ENCODE measurements around the gene PSEN1.

PSEN1 gene

GRCh38 chr14:73230051-73230450, 93.7 kb downstream of the PSEN1 start:
- H2BK5ac ChIP-seq (ENCODE audit: low read depth, low read length, poor library complexity): no peak overlapping the region

GRCh38 chr14:73231981-73232851, 95.9 kb downstream of the PSEN1 start:
- no peak overlapping the region for H3K9ac ChIP-seq (ENCODE audit: low read length)
- H3K4me3 ChIP-seq (ENCODE audit: low read depth, low read length): no peak overlapping the region
- H4K91ac ChIP-seq (ENCODE audit: low read depth, low read length): no peak overlapping the region
- H3K27ac ChIP-seq (ENCODE audit: low read depth, low read length): no peak overlapping the region
- no peak overlapping the region for H4K8ac ChIP-seq (ENCODE audit: low read depth, low read length)
- no peak overlapping the region for H3K14ac ChIP-seq (ENCODE audit: low read length)
- H3K79me1 ChIP-seq (ENCODE audit: low read length): no peaks in the 10 kb centered on the region
- peaks cover under 1 to 3% of the 10 kb centered on the region in 2 experiments for H3K4me1 ChIP-seq (ENCODE audit: control insufficient read depth in 1 of 2, insufficient read depth in 2 of 2, low read length in 2 of 2)
- no CpG with 5 or more reads among the region's 19 CpGs for WGBS (ENCODE audit: extremely low coverage, insufficient coverage, insufficient read length)
- H2AK5ac ChIP-seq (ENCODE audit: low read length): no peak overlapping the region
- DNase-seq: no peak
- peaks cover 0 to 6% of the 10 kb centered on the region in 2 experiments for H3K36me3 ChIP-seq (ENCODE audit: control insufficient read depth in 1 of 2, insufficient read depth in 2 of 2, low read length in 2 of 2)
- H2BK120ac ChIP-seq (ENCODE audit: insufficient read depth, low read length, poor library complexity): no peak overlapping the region
- H3K4me2 ChIP-seq (ENCODE audit: low read length): no peak overlapping the region
- H3K4ac ChIP-seq (ENCODE audit: low read depth, low read length): no peak overlapping the region
- H3K27me3 ChIP-seq (ENCODE audit: insufficient read depth, low read length): peaks cover 29% of the 10 kb centered on the region
- H4K12ac ChIP-seq (ENCODE audit: low read depth, low read length): no peak overlapping the region
- H3K23ac ChIP-seq (ENCODE audit: low read length): no peak overlapping the region
- no peak overlapping the region for H2AFZ ChIP-seq (ENCODE audit: insufficient read depth, low read length, poor library complexity)
- H3K79me2 ChIP-seq (ENCODE audit: control insufficient read depth, insufficient read depth, low read length, poor library complexity): no peaks in the 10 kb centered on the region
- no peak overlapping the region for H2BK12ac ChIP-seq (ENCODE audit: low read length)
- H3K18ac ChIP-seq (ENCODE audit: low read length): no peak overlapping the region
- no peaks in the 10 kb centered on the region for H3K9me3 ChIP-seq (ENCODE audit: insufficient read depth, low read depth, low read length)
- no peak overlapping the region for H2BK5ac ChIP-seq (ENCODE audit: low read depth, low read length, poor library complexity)

More at GRCh38 chr14:73230051-73230450, 93.7 kb downstream of the PSEN1 start:
- Histone ChIP-seq H3K79me1 (ENCODE audit: low read length) (no peaks in the 10 kb centered on the region), H3K4ac (ENCODE audit: low read depth, low read length) (no peak overlapping the region), H3K36me3 (ENCODE audit: control insufficient read depth in 1 of 2, insufficient read depth in 2 of 2, low read length in 2 of 2) (peaks cover 0 to 6% of the 10 kb centered on the region in 2 experiments), H2AK5ac (ENCODE audit: low read length) (no peak overlapping the region), H3K23ac (ENCODE audit: low read length) (no peak overlapping the region), H2BK12ac (ENCODE audit: low read length) (no peak overlapping the region), H4K91ac (ENCODE audit: low read depth, low read length) (no peak overlapping the region), H3K4me2 (ENCODE audit: low read length) (no peak overlapping the region), H3K9ac (ENCODE audit: low read length) (no peak overlapping the region), H3K27ac (ENCODE audit: low read depth, low read length) (no peak overlapping the region), H3K79me2 (ENCODE audit: control insufficient read depth, insufficient read depth, low read length, poor library complexity) (no peaks in the 10 kb centered on the region), H3K18ac (ENCODE audit: low read length) (no peak overlapping the region), H4K12ac (ENCODE audit: low read depth, low read length) (no peak overlapping the region), H3K14ac (ENCODE audit: low read length) (no peak overlapping the region), H3K27me3 (ENCODE audit: insufficient read depth, low read length) (peaks cover 12% of the 10 kb centered on the region), H3K4me1 (ENCODE audit: control insufficient read depth in 1 of 2, insufficient read depth in 2 of 2, low read length in 2 of 2) (peaks cover 0 to 2% of the 10 kb centered on the region in 2 experiments), H3K9me3 (ENCODE audit: insufficient read depth, low read depth, low read length) (no peaks in the 10 kb centered on the region), H2AFZ (ENCODE audit: insufficient read depth, low read length, poor library complexity) (no peak overlapping the region), H3K4me3 (ENCODE audit: low read depth, low read length) (no peak overlapping the region), H4K8ac (ENCODE audit: low read depth, low read length) (no peak overlapping the region), H2BK120ac (ENCODE audit: insufficient read depth, low read length, poor library complexity) (no peak overlapping the region)
- DNase-seq: no peak
- WGBS (ENCODE audit: extremely low coverage, insufficient coverage, insufficient read length): no CpG with 5 or more reads among the region's 6 CpGs

- Histone ChIP-seq H3K14ac (ENCODE audit: low read length) (no peak overlapping the region), H3K27me3 (ENCODE audit: insufficient read depth, low read length) (peaks cover 36% of the 10 kb centered on the region), H3K4me2 (ENCODE audit: low read length) (no peak overlapping the region), H3K36me3 (ENCODE audit: control insufficient read depth in 1 of 2, insufficient read depth in 2 of 2, low read length in 2 of 2) (peaks cover 0 to 6% of the 10 kb centered on the region in 2 experiments), H3K9ac (ENCODE audit: low read length) (no peak overlapping the region), H2BK12ac (ENCODE audit: low read length) (no peak overlapping the region), H3K18ac (ENCODE audit: low read length) (no peak overlapping the region), H3K79me2 (ENCODE audit: control insufficient read depth, insufficient read depth, low read length, poor library complexity) (no peaks in the 10 kb centered on the region), H3K79me1 (ENCODE audit: low read length) (no peaks in the 10 kb centered on the region), H2AFZ (ENCODE audit: insufficient read depth, low read length, poor library complexity) (no peak overlapping the region), H4K12ac (ENCODE audit: low read depth, low read length) (no peak overlapping the region), H2AK5ac (ENCODE audit: low read length) (no peak overlapping the region), H4K91ac (ENCODE audit: low read depth, low read length) (no peak overlapping the region), H3K4ac (ENCODE audit: low read depth, low read length) (no peak overlapping the region), H3K4me3 (ENCODE audit: low read depth, low read length) (no peak overlapping the region), H3K27ac (ENCODE audit: low read depth, low read length) (no peak overlapping the region), H3K9me3 (ENCODE audit: insufficient read depth, low read depth, low read length) (no peaks in the 10 kb centered on the region), H2BK5ac (ENCODE audit: low read depth, low read length, poor library complexity) (no peak overlapping the region), H3K4me1 (ENCODE audit: control insufficient read depth in 1 of 2, insufficient read depth in 2 of 2, low read length in 2 of 2) (peaks cover 7 to 8% of the 10 kb centered on the region in 2 experiments), H2BK120ac (ENCODE audit: insufficient read depth, low read length, poor library complexity) (no peak overlapping the region), H3K23ac (ENCODE audit: low read length) (no peak overlapping the region), H4K8ac (ENCODE audit: low read depth, low read length) (no peak overlapping the region)
- DNase-seq: peak in 1 of 2 donors; percentile 23
- no CpG with 5 or more reads among the region's 8 CpGs for WGBS (ENCODE audit: extremely low coverage, insufficient coverage, insufficient read length)
These were observed 96.7 kb downstream of the PSEN1 start for GRCh38 chr14:73232984-73233383.

- no peak overlapping the region for H2BK12ac ChIP-seq (ENCODE audit: low read length)
- H4K91ac ChIP-seq (ENCODE audit: low read depth, low read length): no peak overlapping the region
- WGBS (ENCODE audit: extremely low coverage, insufficient coverage, insufficient read length): no CpG with 5 or more reads among the region's 10 CpGs
- no peaks in the 10 kb centered on the region for H3K9me3 ChIP-seq (ENCODE audit: insufficient read depth, low read depth, low read length)
- H3K9ac ChIP-seq (ENCODE audit: low read length): no peak overlapping the region
- H3K23ac ChIP-seq (ENCODE audit: low read length): no peak overlapping the region
- no peak for DNase-seq
- no peak overlapping the region for H2AFZ ChIP-seq (ENCODE audit: insufficient read depth, low read length, poor library complexity)
- H3K79me2 ChIP-seq (ENCODE audit: control insufficient read depth, insufficient read depth, low read length, poor library complexity): no peaks in the 10 kb centered on the region
- no peak overlapping the region for H4K8ac ChIP-seq (ENCODE audit: low read depth, low read length)
- H2BK120ac ChIP-seq (ENCODE audit: insufficient read depth, low read length, poor library complexity): no peak overlapping the region
- H3K4ac ChIP-seq (ENCODE audit: low read depth, low read length): no peak overlapping the region
- H2BK5ac ChIP-seq (ENCODE audit: low read depth, low read length, poor library complexity): no peak overlapping the region
- no peak overlapping the region for H3K27ac ChIP-seq (ENCODE audit: low read depth, low read length)
- no peak overlapping the region for H3K14ac ChIP-seq (ENCODE audit: low read length)
- H3K27me3 ChIP-seq (ENCODE audit: insufficient read depth, low read length): peaks cover 42% of the 10 kb centered on the region
- peaks cover 0 to 5% of the 10 kb centered on the region in 2 experiments for H3K36me3 ChIP-seq (ENCODE audit: control insufficient read depth in 1 of 2, insufficient read depth in 2 of 2, low read length in 2 of 2)
- no peak overlapping the region for H4K12ac ChIP-seq (ENCODE audit: low read depth, low read length)
- H3K4me2 ChIP-seq (ENCODE audit: low read length): no peak overlapping the region
- no peak overlapping the region for H2AK5ac ChIP-seq (ENCODE audit: low read length)
- no peak overlapping the region for H3K18ac ChIP-seq (ENCODE audit: low read length)
- H3K79me1 ChIP-seq (ENCODE audit: low read length): no peaks in the 10 kb centered on the region
- no peak overlapping the region for H3K4me3 ChIP-seq (ENCODE audit: low read depth, low read length)
- peaks cover 8 to 10% of the 10 kb centered on the region in 2 experiments for H3K4me1 ChIP-seq (ENCODE audit: control insufficient read depth in 1 of 2, insufficient read depth in 2 of 2, low read length in 2 of 2)
These were observed 97.3 kb downstream of the PSEN1 start for GRCh38 chr14:73233564-73233963.

Data from trophoblast cell (in vitro differentiated cells and primary cell).